Activated CD4-positive, alpha-beta T cell treated with anti-CD3 and anti-CD28 coated beads, Interleukin-2, amount 50 U/mL, for 16 hours (primary cell): Measurements from ENCODE around the gene RERE.
A peak's percentile ranks its signal among the peaks of the same experiment; 100 is the strongest.

Experiments used
- DNase-seq: peaks from one replicate; pipeline ENCODE4 v3.0.0-alpha.2; 2020

Gene RERE

DNA sequence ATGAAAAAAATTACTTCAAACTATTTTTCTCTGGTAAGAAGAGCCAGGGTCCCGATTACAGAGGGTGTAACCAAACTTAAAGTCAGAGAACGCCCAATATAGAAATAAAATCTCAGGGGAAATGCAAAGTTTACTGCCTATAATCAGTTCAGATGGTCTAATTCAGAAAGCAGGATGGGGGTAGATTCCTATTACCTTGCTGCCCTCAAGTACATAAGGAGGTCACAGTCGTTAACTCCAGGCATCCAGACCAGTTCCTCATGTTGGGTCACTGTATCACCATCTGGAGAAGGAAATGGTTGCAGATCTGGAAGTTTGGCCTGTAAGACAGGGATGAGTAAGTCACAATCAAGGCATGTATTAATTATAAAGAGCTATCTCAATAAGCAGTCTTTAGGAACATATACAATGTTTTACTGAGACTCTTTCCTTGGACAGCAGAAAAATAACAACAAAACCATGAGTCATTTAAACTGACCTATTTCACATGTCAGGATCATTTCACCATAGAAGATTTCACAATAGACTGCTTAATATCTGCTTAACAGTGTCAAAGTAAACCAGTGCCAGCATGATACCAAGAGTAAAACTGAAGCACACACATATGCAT lies 320.1 kb downstream of the RERE start:
- no peak for DNase-seq

DNA sequence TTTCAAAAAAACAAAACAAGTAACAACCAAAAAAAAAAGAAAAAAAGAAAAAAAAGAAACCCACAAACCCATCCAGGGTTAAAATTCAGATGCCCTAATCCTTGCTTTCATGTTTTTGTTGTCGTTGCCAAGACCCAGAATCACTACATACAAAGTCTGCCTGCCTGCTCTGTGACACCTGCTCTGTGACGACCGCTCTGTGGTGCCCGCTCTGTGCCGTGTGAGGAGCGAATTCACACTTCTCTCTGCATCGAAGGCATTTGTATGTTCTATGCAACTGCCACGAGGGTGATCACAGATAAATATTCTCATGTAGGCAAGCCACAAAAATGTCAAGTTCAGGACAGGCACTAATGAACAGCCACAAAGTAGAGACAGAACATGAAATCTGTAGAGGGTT lies 321.0 kb downstream of the RERE start:
- DNase-seq: no peak

DNA sequence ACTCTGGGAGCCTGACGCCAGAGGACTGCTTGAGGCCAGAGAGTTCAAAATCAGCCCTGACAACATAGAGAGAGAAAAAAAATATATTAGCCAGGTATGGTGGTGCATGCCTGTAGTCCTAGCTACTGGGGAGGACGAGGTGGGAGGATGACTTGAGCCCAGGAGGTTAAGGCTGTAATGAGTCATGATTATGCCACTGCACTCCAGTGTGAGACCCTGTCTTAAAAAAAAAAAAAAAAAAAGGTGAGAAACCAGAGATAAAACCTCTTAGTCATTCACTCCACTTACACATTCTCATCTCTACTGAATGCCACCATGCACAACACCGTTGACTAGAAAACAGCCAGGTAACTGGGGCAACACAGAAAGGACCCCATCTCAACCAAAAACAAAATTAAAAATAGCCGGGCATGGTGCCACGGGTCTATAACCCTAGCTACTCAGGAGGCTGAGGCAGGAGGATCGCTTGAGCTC lies 321.5 kb downstream of the RERE start:
- peak; percentile 75 for DNase-seq

GRCh38 chr1:8494681-8495080 lies 322.8 kb downstream of the RERE start:
- no peak for DNase-seq

- DNase-seq: no peak
These were observed 323.4 kb downstream of the RERE start for GRCh38 chr1:8493916-8494540.

- no peak for DNase-seq
These were observed 330.2 kb downstream of the RERE start for GRCh38 chr1:8487249-8487648.

GRCh38 chr1:8486047-8486446 lies 331.4 kb downstream of the RERE start:
- DNase-seq: no peak

- no peak for DNase-seq
These were observed 333.9 kb downstream of the RERE start for GRCh38 chr1:8483586-8483985.

- no peak for DNase-seq
These were observed 334.5 kb downstream of the RERE start for GRCh38 chr1:8482979-8483381.

DNA sequence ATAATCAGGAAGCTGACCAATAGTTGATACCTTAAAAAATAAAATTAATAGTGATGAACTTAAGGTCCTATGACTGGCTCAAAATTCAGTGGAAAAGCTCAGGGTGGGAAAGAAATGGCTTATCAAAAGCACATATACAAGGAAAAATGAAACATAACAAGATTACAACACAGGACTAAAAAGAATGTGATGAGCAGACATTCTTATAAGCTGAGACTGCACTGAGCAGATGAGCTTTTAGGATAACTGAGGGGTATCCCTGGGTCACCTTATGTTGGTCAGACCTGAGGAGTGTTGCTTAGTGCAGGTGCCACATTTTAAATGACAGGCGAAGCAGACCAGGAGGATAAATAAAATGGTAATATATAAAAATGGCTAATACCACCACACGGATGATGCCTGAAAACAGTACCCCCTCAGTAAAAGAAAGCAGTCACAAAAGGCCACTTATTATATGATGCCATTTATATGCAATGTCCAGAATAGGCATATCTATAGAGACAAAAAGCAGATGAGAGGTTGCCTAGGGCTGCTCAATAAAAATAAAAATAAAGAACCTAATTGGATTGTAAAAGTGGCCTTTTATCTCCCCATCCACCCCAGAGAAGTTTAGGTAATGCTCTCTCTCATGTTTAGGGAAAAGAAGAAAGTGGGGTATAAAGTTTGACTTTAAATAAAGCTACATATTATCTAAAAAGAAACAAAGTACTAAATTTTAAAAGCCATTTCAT lies 335.6 kb downstream of the RERE start:
- no peak for DNase-seq

DNA sequence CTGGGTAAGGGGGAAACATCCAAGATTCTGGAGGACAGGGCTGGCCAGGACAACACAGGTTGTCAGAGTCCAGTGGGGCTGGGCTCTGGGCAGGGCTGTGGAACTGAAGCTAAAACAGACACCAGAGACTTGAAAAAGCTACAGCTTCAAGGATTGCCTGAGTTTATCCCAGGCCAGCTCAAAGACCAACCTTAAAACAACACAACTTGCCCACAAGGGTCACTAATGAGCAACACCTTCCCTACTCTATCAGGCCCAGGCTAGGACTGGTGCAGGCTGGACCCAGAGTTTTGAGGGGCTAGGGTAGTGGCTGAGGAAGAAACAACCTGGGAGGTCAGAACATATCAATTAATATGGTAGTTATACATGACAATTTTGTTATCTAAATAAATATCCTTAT lies 338.9 kb downstream of the RERE start:
- no peak for DNase-seq

DNA sequence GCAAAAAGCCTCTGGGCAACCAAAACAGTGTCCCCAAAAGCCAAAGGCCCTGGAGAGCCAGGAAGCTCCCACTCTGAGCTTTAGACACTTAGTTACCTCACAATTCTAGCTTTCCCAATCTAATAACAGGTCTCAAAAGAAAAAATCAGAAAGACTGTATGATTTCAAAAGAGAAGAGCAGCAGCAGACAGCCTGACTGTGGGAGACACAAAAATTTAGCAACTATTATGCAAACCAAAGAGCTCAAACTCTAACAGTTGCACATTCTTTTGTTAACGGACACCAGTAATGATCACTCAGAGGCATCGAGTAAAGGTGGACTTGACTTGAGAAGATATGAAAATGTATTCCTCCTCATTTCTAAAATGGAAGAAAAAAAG lies 339.5 kb downstream of the RERE start:
- DNase-seq: no peak

- DNase-seq: peak; percentile 76
These were observed 340.1 kb downstream of the RERE start for GRCh38 chr1:8477166-8477982.

DNA sequence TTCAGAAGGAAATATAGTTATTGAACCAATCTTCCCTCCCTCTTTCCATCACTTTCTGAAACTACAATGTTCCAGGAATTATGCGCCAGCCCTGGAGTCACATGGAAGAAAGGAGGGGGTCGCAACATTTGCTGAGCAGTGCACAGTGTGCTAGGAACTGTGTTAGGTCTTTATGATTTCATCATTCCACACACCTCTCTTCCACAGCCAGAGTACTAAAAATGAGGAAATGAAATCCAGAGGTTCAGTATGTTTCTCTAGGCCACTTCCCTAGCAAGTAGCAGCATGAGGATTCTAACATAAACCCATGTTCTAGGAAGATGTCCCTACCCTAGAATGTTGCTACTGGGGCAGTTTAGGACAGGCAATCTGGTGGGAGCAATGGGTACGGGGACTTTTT lies 341.4 kb downstream of the RERE start:
- DNase-seq: no peak

DNA sequence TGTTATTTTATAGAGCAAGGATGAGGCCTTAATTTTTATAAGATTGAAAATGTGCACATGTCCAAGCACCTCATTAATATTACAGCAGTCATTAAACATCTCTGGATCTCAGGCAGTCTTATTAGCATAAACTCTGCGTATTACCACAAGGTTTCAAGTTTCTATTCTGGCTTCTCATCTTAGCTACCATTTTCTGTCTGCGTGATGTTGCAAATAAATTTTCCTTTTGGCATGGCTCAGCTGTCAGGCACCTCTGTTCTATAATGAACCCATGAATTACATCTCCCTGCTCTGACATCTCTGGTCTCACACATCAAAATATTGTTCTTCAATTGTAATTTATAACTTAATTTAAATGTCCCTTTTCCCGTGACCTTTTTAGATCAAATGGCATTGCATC lies 343.1 kb downstream of the RERE start:
- DNase-seq: no peak

DNA sequence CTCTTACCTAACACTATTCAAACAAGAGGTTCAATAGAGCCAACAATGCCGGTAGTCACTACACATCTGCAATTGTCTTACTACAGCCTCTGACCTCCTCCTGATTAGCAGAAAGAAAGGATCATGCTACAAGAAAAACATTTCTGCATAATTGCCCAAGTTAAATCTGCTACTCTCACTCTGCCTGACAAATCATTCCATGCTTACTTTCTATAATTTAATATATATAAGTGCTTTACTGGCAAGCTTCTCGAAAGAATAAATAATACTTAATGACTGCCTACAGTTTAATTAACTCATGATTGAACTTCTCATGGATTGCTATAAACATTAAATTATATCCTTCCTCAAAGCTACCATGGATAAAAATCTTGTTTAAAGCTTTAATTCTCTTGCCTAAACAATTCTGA lies 343.5 kb downstream of the RERE start:
- DNase-seq: no peak

DNA sequence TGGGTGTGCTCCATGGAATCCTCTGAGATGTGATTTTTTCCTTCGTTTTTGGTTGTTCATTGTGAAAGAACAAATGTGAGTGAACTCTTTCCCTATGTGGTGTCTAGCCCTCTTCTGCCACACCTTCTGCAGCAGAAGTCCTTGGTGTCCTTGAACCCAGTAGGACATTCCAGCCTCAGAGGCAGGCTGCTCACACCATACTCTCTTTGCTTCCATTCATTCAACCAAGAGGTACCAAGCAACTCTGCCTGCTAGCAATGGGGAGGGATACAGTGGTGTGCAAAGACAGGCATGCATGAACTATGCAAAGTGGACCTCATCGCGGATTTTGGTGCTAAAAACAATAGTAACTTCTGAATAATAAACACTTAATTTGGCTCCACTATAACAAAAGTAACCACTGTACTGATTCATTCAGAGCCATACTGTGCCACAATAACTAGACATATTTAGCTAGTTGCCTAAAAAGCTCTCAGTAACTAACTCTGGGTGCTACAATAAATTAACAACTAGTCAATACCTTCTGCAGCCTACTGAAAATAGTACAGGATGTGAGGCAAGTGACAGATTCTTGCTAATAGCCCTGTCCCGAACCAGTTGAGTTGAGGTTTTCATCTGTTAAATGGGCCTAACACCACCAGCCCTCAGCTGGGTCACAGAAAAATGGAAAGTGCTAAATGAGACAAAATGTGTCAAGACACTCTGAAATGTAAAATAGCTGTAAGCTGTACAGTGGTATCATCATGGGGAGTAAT lies 344.1 kb downstream of the RERE start:
- peak; percentile 55 for DNase-seq

GRCh38 chr1:8472668-8473067 lies 344.8 kb downstream of the RERE start:
- peak; percentile 51 for DNase-seq

DNA sequence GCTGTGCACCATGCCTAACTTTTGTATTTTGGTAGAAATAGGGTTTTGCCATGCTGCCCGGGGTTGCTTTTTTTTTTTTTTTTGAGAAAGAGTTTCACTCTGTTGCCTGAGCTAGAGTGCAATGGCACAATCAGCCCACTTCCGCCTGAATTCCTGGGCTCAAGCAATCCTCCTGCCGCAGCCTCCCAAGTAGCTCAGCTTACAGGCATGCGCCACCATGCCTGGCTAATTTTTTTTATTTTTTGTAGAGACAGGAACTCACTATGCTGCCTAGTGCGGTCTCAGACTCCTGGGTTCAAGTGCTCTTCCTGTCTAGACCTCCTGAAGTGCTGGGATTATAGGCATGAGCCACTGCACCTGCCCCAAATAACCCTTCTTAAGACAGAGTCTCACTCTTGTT lies 346.0 kb downstream of the RERE start:
- no peak for DNase-seq

DNA sequence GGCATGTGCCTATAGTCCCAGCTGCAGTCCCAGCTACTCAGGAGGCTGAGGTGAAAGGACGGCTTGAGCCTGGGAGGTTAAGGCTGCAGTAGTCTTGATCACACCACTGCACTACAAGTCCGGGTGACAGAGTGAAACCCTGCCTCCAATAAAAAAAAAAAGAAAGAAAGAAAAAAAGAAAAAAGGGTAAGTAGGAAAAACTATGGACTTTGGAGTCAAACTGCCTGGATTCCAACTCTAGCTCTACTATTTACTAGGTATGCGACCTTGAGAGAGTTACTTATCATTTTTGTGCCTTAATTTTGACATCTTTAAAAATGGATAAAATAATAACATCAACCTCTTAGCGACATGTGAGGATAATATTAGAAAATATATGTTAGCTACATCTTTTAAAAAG lies 348.7 kb downstream of the RERE start:
- DNase-seq: no peak

DNA sequence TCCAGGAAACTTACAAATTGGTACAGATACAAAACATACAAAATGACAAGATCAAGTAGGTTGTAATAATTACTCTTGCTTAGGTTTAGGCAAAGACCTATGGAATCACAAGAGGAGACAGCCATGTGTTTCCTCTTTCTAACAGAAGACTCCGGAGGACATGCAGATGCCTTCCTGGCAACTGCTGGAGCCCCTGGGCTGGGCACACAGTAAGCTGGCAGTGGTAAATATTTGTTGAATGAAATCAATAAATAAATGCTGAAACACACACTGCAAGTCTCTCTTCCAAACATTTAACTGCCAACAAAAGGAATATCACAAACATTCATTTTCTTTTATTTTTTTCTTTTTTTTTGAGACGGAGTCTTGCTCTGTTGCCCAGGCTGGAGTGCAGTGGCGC lies 350.1 kb downstream of the RERE start:
- no peak for DNase-seq

DNA sequence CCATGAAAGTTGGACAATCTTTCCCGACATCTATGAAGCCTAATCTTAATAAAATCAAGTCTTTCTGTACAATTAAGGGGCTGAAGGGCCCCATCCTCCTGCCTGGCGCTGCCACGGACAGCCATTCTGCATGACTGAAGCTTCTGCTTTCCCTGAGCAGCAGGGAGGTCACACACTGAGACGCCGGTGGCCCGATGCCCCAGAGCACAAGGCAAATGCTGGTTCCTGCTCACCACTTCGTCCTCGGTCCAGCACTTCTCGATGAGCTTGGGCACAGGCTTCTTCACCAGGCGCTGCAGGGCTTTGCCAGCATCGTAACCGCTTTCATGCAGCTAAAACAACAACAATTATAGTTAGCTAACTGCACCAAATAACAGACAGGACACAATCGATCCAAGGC lies 351.7 kb downstream of the RERE start:
- DNase-seq: no peak

- no peak for DNase-seq
These were observed 352.4 kb downstream of the RERE start for GRCh38 chr1:8465013-8465412.
